ENCODE measurements around the gene EFNA3. TPM values are rescaled to one million over a fixed set of nuclear protein-coding genes. Genes with fewer than 3 reads are reported as not detected.
"Not testable (repeated sequence)": the region's sequence is repeated elsewhere in the genome, so short reads cannot be mapped to it uniquely, and the experiment has no call there.

The EFNA3 gene
- total RNA-seq, 1 donor from 2014 or later, result 2.9 TPM

DNA sequence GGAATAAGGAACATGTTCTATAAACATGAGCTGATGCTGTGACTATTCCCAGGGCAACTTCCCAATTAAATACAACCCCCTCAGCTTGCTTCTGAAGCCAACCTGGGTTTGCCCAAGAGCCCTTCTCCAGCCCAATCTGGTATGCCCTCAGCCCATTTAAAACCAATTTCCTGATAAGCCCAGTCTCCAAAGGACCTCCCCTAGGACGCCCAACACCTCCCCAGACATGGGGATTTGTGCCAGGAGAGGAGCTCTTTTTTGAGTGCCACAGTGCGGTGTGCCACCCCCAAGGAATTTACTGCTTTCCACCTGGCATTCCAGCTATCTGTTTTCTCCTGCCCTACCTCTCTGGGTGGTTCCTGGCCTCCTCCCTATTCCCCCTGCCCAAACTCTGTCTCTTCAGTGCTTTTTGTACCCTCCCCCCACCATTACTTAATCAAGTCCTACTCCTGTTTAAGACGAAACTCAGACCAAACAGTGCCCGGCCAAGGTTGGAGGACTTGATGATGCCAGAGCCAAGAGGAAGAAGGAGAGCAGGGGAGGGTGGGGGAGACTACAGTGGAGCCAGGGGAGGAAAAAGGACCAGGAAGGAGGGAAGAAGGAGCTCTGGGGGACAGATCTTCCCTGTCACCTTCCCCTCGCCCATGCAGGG, 37.6 kb downstream of the EFNA3 start:
- Mint-ChIP-seq H3K9me3 (ENCODE audit: unreplicated experiment) (peaks cover under 1% of the 10 kb centered on the region), H3K4me1 (ENCODE audit: low read depth, unreplicated experiment) (no peaks in the 10 kb centered on the region), H3K4me3 (ENCODE audit: unreplicated experiment) (no peak overlapping the region), H3K27ac (ENCODE audit: unreplicated experiment) (no peak overlapping the region), H3K27me3 (ENCODE audit: low read depth, unreplicated experiment) (peaks cover 39% of the 10 kb centered on the region), H3K36me3 (ENCODE audit: low read depth, unreplicated experiment) (no peaks in the 10 kb centered on the region)
- Histone ChIP-seq H3K27me3 (ENCODE audit: insufficient read depth, low read length) (peaks cover 24% of the 10 kb centered on the region), H3K4me2 (ENCODE audit: low read length) (no peak overlapping the region), H3K36me3 (ENCODE audit: insufficient read depth, low read length) (no peaks in the 10 kb centered on the region), H3K4me3 (ENCODE audit: insufficient read depth, low read depth, low read length) (no peak overlapping the region), H2AFZ (ENCODE audit: low read depth, low read length) (no peak overlapping the region), H3K9ac (ENCODE audit: low read length) (no peak overlapping the region), H3K9me3 (ENCODE audit: insufficient read depth, low read depth, low read length) (no peaks in the 10 kb centered on the region), H3K4me1 (ENCODE audit: insufficient read depth, low read length) (no peaks in the 10 kb centered on the region), H3K27ac (ENCODE audit: low read depth, low read length) (no peak overlapping the region), H4K20me1 (ENCODE audit: insufficient read depth, low read length) (no peaks in the 10 kb centered on the region), H3K79me2 (ENCODE audit: insufficient read depth, low read length) (no peaks in the 10 kb centered on the region)
- TF ChIP-seq EZH2 (IDR thresholded peaks at IDR 0.05; ENCODE audit: insufficient read depth, low read length), result no peak
- DNase-seq (ENCODE audit: low read depth) (no peak), FAIRE-seq (no peak)

DNA sequence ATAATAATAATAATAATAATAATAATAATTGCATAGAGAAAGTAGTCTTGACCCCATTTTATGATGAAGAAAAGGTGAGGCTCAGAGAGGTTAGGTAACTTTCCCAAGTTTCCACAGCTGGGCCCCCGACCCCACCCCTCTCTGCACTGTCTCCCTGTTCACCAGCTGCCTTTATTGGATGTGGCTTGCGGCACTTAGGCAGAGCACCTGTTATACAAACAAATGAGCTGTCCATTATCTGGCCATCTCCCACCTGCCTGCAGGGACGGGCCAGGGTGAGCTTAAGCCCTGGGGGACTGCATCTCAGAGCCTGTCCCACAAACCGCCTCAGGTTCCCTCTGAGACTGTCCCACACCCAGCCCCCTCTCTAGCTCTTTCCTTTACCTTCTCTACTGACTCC, 39.0 kb downstream of the EFNA3 start:
- FAIRE-seq (no peak), DNase-seq (ENCODE audit: low read depth) (no peak)
- Histone ChIP-seq H3K4me2 (ENCODE audit: low read length) (no peak overlapping the region), H3K4me3 (ENCODE audit: insufficient read depth, low read depth, low read length) (no peak overlapping the region), H4K20me1 (ENCODE audit: insufficient read depth, low read length) (no peaks in the 10 kb centered on the region), H3K4me1 (ENCODE audit: insufficient read depth, low read length) (no peaks in the 10 kb centered on the region), H3K9ac (ENCODE audit: low read length) (no peak overlapping the region), H3K79me2 (ENCODE audit: insufficient read depth, low read length) (no peaks in the 10 kb centered on the region), H3K27me3 (ENCODE audit: insufficient read depth, low read length) (peaks cover 27% of the 10 kb centered on the region), H3K9me3 (ENCODE audit: insufficient read depth, low read depth, low read length) (no peaks in the 10 kb centered on the region), H2AFZ (ENCODE audit: low read depth, low read length) (no peak overlapping the region), H3K27ac (ENCODE audit: low read depth, low read length) (no peak overlapping the region), H3K36me3 (ENCODE audit: insufficient read depth, low read length) (no peaks in the 10 kb centered on the region)
- Mint-ChIP-seq H3K36me3 (ENCODE audit: low read depth, unreplicated experiment) (no peaks in the 10 kb centered on the region), H3K27ac (ENCODE audit: unreplicated experiment) (no peak overlapping the region), H3K27me3 (ENCODE audit: low read depth, unreplicated experiment) (peaks cover 45% of the 10 kb centered on the region), H3K4me1 (ENCODE audit: low read depth, unreplicated experiment) (no peaks in the 10 kb centered on the region), H3K4me3 (ENCODE audit: unreplicated experiment) (no peak overlapping the region), H3K9me3 (ENCODE audit: unreplicated experiment) (peaks cover 2% of the 10 kb centered on the region)
- TF ChIP-seq EZH2 (IDR thresholded peaks at IDR 0.05; ENCODE audit: insufficient read depth, low read length), result no peak
- TF ChIP-seq, protein P1, sequence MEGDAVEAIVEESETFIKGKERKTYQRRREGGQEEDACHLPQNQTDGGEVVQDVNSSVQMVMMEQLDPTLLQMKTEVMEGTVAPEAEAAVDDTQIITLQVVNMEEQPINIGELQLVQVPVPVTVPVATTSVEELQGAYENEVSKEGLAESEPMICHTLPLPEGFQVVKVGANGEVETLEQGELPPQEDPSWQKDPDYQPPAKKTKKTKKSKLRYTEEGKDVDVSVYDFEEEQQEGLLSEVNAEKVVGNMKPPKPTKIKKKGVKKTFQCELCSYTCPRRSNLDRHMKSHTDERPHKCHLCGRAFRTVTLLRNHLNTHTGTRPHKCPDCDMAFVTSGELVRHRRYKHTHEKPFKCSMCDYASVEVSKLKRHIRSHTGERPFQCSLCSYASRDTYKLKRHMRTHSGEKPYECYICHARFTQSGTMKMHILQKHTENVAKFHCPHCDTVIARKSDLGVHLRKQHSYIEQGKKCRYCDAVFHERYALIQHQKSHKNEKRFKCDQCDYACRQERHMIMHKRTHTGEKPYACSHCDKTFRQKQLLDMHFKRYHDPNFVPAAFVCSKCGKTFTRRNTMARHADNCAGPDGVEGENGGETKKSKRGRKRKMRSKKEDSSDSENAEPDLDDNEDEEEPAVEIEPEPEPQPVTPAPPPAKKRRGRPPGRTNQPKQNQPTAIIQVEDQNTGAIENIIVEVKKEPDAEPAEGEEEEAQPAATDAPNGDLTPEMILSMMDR (IDR thresholded peaks at IDR 0.05; ENCODE audit: insufficient read depth, low read depth, low read length), result no peak

DNA sequence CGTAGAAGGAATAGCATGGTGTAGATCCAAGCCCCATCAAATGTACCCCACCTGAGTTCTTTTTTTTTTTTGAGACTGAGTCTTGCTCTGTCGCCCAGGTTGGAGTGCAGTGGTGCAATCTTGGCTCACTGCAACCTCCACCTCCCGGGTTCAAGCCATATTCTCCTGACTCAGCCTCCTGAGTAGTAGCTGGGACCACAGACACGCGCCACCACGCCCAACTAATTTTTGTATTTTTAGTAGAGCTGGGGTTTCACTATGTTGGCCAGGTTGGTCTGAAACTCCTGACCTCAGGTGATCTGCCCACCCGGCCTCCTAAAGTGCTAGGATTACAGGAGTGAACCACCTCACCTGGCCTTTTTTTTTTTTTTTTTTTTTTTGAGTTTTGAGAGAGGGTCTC, 39.5 kb downstream of the EFNA3 start:
- H3K4me3 Mint-ChIP-seq (ENCODE audit: unreplicated experiment); FAIRE-seq; H2AFZ ChIP-seq (ENCODE audit: low read depth, low read length); H3K27ac Mint-ChIP-seq (ENCODE audit: unreplicated experiment); H3K4me1 ChIP-seq (ENCODE audit: insufficient read depth, low read length); H3K79me2 ChIP-seq (ENCODE audit: insufficient read depth, low read length); H3K4me1 Mint-ChIP-seq (ENCODE audit: low read depth, unreplicated experiment); H3K36me3 Mint-ChIP-seq (ENCODE audit: low read depth, unreplicated experiment); H3K27ac ChIP-seq (ENCODE audit: low read depth, low read length); H3K4me3 ChIP-seq (ENCODE audit: insufficient read depth, low read depth, low read length); H4K20me1 ChIP-seq (ENCODE audit: insufficient read depth, low read length); H3K9ac ChIP-seq (ENCODE audit: low read length); H3K4me2 ChIP-seq (ENCODE audit: low read length); DNase-seq (ENCODE audit: low read depth); H3K36me3 ChIP-seq (ENCODE audit: insufficient read depth, low read length); H3K9me3 Mint-ChIP-seq (ENCODE audit: unreplicated experiment); H3K9me3 ChIP-seq (ENCODE audit: insufficient read depth, low read depth, low read length): not testable (repeated sequence)
- peaks cover 27% of the 10 kb centered on the region for H3K27me3 ChIP-seq (ENCODE audit: insufficient read depth, low read length)
- peaks cover 45% of the 10 kb centered on the region for H3K27me3 Mint-ChIP-seq (ENCODE audit: low read depth, unreplicated experiment)
